GM21529 (cell line): Measurements from ENCODE around the gene ZNF324.
A peak's percentile ranks its signal among the peaks of the same experiment; 100 is the strongest.
"Not testable (repeated sequence)": the region's sequence is repeated elsewhere in the genome, so short reads cannot be mapped to it uniquely, and the experiment has no call there.

Experiments
- ATAC-seq: cut with Tn5 transposase; IDR thresholded peaks from one replicate; pipeline ENCODE4 v1.9.1; 2021; ENCODE audit not compliant: unreplicated experiment

ZNF324 gene

GRCh38 chr19:58466760-58467589 is at the start of gene ZNF324:
TSS of gene ZNF324 (plus strand) at chr19:58467080. CDS start at chr19:58469186, 2,106 bp downstream.
- ATAC-seq, result peak; percentile 89

GRCh38 chr19:58428617-58429016 is 38.3 kb upstream of the ZNF324 start:
- ATAC-seq, result no peak

GRCh38 chr19:58429745-58430144 is 37.1 kb upstream of the ZNF324 start:
- ATAC-seq, result no peak

GRCh38 chr19:58434217-58434616 is 32.7 kb upstream of the ZNF324 start:
- no peak for ATAC-seq

GRCh38 chr19:58439576-58440554 is 27.0 kb upstream of the ZNF324 start, which contains the start of gene ZNF132:
TSS of gene ZNF132 (minus strand) at chr19:58440153. CDS start at chr19:58439821, 332 bp downstream.
- ATAC-seq, result peak; percentile 96

- no peak for ATAC-seq
Observed at GRCh38 chr19:58440556-58440955, 26.3 kb upstream of the ZNF324 start.

- not testable (repeated sequence) for ATAC-seq
Observed at GRCh38 chr19:58442986-58443385, 23.9 kb upstream of the ZNF324 start.

- ATAC-seq, result not testable (repeated sequence)
Observed at GRCh38 chr19:58448860-58449259, 18.0 kb upstream of the ZNF324 start.

GRCh38 chr19:58449980-58450379 is 16.9 kb upstream of the ZNF324 start:
- ATAC-seq, result not testable (repeated sequence)

GRCh38 chr19:58450856-58451357 is 16.0 kb upstream of the ZNF324 start:
- ATAC-seq, result peak; percentile 7

- ATAC-seq, result peak; percentile 95
Observed at GRCh38 chr19:58451358-58452101, 15.3 kb upstream of the ZNF324 start, which contains the start of gene ZNF324B. TSS of gene ZNF324B (plus strand) at chr19:58451622. CDS start at chr19:58453702, 2,080 bp downstream.

GRCh38 chr19:58453743-58454142 is 13.1 kb upstream of the ZNF324 start:
- ATAC-seq, result no peak

GRCh38 chr19:58455306-58455705 is 11.6 kb upstream of the ZNF324 start:
- no peak for ATAC-seq

- ATAC-seq, result no peak
Observed at GRCh38 chr19:58456111-58456510, 10.8 kb upstream of the ZNF324 start.

GRCh38 chr19:58460039-58460438 is 6.8 kb upstream of the ZNF324 start:
- ATAC-seq, result no peak

GRCh38 chr19:58466089-58466759 is 656 bp upstream of the ZNF324 start:
- peak; percentile 3 for ATAC-seq

- ATAC-seq, result no peak
Observed at GRCh38 chr19:58468216-58468839, 1.4 kb downstream of the ZNF324 start.

- ATAC-seq, result no peak
Observed at GRCh38 chr19:58469241-58470013, 2.5 kb downstream of the ZNF324 start.
